Activated T-cell treated with anti-CD3 and anti-CD28 coated beads, Interleukin-2, amount 50 U/mL, for 24 hours (primary cell): ENCODE results near the gene CFAP61.
A peak's percentile ranks its signal among the peaks of the same experiment; 100 is the strongest.

Source experiments
- DNase-seq: peaks from one replicate; pipeline ENCODE4 v3.0.0-alpha.2; 2020
- H3K27ac Mint-ChIP-seq: 2 replicates; pipeline ENCODE4 v1.8.0; 2020; ENCODE audit warnings: mild to moderate bottlenecking, mixed read lengths
- H3K27me3 Mint-ChIP-seq: 2 replicates; pipeline ENCODE4 v1.8.0; 2020; ENCODE audit warnings: mixed read lengths
- H3K36me3 Mint-ChIP-seq: 2 replicates; pipeline ENCODE4 v1.8.0; 2020; ENCODE audit warnings: low read depth, mixed read lengths
- H3K4me1 Mint-ChIP-seq: 2 replicates; pipeline ENCODE4 v1.8.0; 2020; ENCODE audit warnings: low read depth, mixed read lengths
- H3K4me3 Mint-ChIP-seq: 2 replicates; pipeline ENCODE4 v1.8.0; 2020; ENCODE audit warnings: mild to moderate bottlenecking, moderate library complexity, mixed read lengths
- H3K9me3 Mint-ChIP-seq: 2 replicates; pipeline ENCODE4 v1.8.0; 2020; ENCODE audit warnings: mixed read lengths

The CFAP61 gene

DNA sequence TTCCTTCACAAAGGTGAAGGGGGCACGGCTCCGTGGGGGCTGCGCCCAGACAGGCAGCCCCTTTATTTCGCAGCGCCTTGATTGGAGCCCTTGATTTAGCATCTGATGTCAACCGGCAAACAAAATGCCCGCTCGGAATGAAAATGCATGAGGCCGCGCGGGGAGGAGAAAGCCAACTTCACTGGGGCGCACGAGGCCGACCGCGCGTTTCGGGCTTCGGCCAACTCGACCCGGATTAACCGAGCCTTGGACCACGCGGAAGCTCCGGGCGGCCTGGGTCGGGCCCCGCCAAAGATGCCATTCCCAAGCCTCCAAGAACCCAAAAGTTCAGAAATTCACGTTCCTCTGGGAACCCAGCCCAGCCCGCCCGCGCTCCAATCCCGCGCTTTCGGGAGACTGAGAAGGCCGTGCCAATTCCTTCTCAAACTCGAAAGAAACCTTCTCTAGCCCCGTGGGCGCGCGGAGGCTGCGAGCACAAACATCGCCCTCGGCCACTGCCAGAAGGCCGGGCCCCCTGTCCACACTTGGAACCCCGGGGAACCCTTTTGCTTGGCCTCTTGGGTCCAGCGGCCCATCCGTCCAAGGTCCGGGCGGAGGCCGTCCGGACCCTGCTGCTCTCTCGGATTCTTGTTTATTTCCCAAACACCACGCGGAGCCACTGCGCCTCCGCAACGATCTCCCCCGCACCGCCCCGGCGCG lies 314.7 kb downstream of the CFAP61 start:
- H3K27ac Mint-ChIP-seq: no peak overlapping the region
- DNase-seq: peak; percentile 39
- H3K9me3 Mint-ChIP-seq: no peaks in the 10 kb centered on the region
- H3K4me3 Mint-ChIP-seq: peak overlapping the region; percentile 77
- H3K27me3 Mint-ChIP-seq: peaks cover 75% of the 10 kb centered on the region
- H3K4me1 Mint-ChIP-seq: peaks cover 45% of the 10 kb centered on the region
- peaks cover 12% of the 10 kb centered on the region for H3K36me3 Mint-ChIP-seq

DNA sequence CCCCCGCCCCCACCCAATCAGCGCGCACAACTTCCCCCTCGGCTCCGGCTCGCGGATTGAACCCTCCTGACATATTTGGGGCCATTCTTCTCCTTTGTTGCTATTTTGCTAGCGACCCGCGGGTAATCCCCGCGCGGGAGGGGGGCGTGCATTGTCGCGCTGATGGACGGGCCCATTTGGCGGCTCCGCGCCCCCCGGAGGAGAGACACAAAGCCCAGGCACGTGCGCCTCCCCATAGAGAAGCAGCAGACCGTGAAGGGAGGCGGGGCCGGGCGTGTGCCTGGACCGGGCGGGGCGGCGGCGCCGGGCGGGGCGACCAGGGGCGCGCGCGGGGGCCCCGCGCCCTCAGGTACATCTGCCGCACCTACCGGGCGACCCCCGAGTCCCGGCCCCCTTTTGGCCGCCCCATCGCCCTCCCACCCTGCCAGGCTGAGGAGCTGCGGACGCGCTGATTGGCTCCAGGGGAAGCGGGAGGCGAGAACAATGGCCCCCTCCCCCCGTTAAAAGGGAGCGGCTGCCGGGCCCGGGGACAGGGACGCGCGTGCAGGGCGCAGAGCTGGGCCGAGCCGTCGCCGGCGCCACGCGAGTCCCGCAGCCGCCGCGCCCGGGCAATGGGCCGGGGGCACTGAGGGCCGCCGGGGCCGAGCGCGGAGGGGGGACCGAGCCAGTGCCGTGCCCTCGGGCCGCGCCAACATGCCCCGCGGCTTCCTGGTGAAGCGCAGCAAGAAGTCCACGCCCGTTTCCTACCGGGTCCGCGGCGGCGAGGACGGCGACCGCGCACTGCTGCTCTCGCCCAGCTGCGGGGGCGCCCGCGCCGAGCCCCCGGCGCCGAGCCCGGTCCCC lies 315.5 kb downstream of the CFAP61 start, which contains the start of gene INSM1:
TSS of gene INSM1 (plus strand) at position 530 of the 843 bp plus-strand sequence. CDS start at position 694, 164 bp downstream.
- Mint-ChIP-seq H3K27ac (peak within 1 kb of the TSS; percentile 84), H3K4me1 (peaks cover 45% of the 10 kb centered on the region), H3K36me3 (peaks cover 12% of the 10 kb centered on the region), H3K9me3 (no peaks in the 10 kb centered on the region), H3K27me3 (peaks cover 75% of the 10 kb centered on the region), H3K4me3 (peak within 1 kb of the TSS; percentile 77)
- DNase-seq: peak; percentile 53

DNA sequence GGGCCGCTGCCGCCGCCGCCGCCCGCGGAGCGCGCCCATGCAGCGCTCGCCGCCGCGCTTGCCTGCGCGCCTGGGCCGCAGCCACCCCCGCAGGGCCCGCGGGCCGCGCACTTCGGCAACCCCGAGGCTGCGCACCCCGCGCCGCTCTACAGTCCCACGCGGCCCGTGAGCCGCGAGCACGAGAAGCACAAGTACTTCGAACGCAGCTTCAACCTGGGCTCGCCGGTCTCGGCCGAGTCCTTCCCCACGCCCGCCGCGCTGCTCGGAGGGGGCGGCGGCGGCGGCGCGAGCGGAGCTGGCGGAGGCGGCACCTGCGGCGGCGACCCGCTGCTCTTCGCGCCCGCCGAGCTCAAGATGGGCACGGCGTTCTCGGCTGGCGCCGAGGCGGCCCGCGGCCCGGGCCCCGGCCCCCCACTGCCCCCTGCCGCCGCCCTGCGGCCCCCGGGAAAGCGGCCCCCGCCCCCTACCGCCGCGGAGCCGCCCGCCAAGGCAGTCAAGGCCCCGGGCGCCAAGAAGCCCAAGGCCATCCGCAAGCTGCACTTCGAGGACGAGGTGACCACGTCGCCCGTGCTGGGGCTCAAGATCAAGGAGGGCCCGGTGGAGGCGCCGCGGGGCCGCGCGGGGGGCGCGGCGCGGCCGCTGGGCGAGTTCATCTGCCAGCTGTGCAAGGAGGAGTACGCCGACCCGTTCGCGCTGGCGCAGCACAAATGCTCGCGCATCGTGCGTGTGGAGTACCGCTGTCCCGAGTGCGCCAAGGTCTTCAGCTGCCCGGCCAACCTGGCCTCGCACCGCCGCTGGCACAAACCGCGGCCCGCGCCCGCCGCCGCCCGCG lies 316.3 kb downstream of the CFAP61 start:
- peaks cover 12% of the 10 kb centered on the region for H3K36me3 Mint-ChIP-seq
- H3K27ac Mint-ChIP-seq: no peak overlapping the region
- peaks cover 39% of the 10 kb centered on the region for H3K4me1 Mint-ChIP-seq
- peak; percentile 55 for DNase-seq
- no peaks in the 10 kb centered on the region for H3K9me3 Mint-ChIP-seq
- H3K4me3 Mint-ChIP-seq: peak overlapping the region; percentile 38
- H3K27me3 Mint-ChIP-seq: peaks cover 75% of the 10 kb centered on the region

DNA sequence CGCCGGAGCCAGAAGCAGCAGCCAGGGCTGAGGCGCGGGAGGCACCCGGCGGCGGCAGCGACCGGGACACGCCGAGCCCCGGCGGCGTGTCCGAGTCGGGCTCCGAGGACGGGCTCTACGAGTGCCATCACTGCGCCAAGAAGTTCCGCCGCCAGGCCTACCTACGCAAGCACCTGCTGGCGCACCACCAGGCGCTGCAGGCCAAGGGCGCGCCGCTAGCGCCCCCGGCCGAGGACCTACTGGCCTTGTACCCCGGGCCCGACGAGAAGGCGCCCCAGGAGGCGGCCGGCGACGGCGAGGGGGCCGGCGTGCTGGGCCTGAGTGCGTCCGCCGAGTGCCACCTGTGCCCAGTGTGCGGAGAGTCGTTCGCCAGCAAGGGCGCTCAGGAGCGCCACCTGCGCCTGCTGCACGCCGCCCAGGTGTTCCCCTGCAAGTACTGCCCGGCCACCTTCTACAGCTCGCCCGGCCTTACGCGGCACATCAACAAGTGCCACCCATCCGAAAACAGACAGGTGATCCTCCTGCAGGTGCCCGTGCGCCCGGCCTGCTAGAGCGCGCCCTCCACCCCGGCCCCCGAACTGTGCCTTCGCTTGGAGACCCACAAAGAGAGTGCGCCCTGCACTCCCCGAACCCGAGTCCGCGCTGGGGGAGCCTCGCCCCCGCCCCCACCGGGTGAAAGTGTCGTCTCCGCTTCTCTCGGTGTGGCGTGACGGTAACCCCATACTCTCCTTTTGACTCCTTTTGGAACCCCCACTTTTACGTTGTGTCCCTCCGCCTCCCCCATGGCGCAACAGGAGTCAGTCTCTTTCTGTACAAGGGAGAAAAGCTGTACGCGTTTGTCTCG lies 317.1 kb downstream of the CFAP61 start:
- Mint-ChIP-seq H3K9me3 (no peaks in the 10 kb centered on the region), H3K4me3 (peak overlapping the region; percentile 79), H3K4me1 (peaks cover 33% of the 10 kb centered on the region), H3K27ac (peak overlapping the region; percentile 80), H3K27me3 (peaks cover 77% of the 10 kb centered on the region), H3K36me3 (peaks cover 12% of the 10 kb centered on the region)
- DNase-seq: peak; percentile 59

DNA sequence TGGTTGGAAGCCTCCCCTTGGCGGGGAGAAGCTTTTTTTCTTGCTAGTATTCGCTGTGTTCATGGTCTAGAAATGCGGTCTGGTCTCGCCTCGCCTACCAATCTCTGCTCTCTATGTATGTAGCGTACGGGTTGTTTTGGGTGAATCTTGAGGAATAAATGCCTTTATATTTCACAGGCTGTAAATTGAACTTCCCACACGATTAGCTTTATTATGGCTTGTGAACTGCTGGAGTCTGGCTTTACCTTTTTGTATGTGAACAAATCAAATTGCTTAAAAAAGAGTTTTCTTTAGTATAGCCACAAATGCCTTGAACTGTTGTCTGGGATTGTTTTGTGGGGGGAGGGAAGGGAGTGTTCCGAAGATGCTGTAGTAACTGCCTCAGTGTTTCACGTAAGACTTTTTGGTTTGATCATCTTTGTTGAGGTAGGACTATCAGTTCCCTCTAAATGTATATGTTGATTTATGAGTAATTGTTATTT lies 317.8 kb downstream of the CFAP61 start:
- Mint-ChIP-seq H3K9me3 (no peaks in the 10 kb centered on the region), H3K36me3 (peaks cover 12% of the 10 kb centered on the region), H3K4me1 (peaks cover 31% of the 10 kb centered on the region), H3K27ac (peak overlapping the region; percentile 80), H3K27me3 (peaks cover 75% of the 10 kb centered on the region), H3K4me3 (peak overlapping the region; percentile 79)
- no peak for DNase-seq

DNA sequence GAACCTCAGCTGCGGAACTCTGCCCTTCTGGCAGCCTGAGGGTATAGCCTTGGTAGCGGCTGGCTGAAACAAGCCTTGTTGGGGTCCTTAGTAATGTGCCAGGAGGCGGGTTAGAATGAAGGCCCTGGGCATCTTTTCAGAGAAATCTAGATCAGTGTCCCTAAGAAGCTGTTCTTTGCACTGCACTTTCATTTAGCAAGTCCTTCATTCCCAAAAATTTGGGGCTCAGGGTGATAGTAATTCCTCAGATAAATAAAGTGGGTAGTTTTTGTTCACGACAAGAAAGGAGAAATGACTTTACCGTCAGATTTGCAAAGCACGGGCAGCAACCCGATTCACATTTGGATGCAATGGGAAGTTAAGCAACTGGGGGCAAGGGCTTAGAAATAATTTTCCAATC lies 318.8 kb downstream of the CFAP61 start:
- peak overlapping the region; percentile 68 for H3K4me3 Mint-ChIP-seq
- peaks cover 23% of the 10 kb centered on the region for H3K4me1 Mint-ChIP-seq
- H3K27me3 Mint-ChIP-seq: peaks cover 76% of the 10 kb centered on the region
- no peak overlapping the region for H3K27ac Mint-ChIP-seq
- no peaks in the 10 kb centered on the region for H3K9me3 Mint-ChIP-seq
- DNase-seq: no peak
- peaks cover 12% of the 10 kb centered on the region for H3K36me3 Mint-ChIP-seq

DNA sequence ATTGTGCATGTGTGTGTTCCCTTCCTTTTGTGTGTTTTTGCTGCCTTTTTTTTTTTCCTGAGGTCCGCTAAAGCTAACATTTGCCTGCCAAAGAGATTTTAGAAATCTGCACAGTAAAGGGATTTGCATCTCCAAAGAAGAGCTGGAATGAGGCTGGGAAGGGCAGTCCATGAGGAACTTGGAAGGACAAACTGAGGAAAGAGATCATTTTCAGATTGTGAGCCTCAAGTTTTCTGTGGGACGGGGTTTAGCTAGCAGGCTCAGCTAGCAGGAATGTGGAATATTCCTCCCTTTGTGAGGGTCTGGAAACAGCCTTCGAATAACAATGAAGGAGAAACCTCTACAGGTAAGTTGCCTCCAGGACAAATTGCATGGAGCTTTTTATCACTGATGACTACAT lies 319.3 kb downstream of the CFAP61 start:
- Mint-ChIP-seq H3K27ac (no peak overlapping the region), H3K27me3 (peaks cover 72% of the 10 kb centered on the region), H3K36me3 (peaks cover 12% of the 10 kb centered on the region), H3K4me1 (peaks cover 20% of the 10 kb centered on the region), H3K9me3 (no peaks in the 10 kb centered on the region), H3K4me3 (peak overlapping the region; percentile 68)
- DNase-seq: no peak

DNA sequence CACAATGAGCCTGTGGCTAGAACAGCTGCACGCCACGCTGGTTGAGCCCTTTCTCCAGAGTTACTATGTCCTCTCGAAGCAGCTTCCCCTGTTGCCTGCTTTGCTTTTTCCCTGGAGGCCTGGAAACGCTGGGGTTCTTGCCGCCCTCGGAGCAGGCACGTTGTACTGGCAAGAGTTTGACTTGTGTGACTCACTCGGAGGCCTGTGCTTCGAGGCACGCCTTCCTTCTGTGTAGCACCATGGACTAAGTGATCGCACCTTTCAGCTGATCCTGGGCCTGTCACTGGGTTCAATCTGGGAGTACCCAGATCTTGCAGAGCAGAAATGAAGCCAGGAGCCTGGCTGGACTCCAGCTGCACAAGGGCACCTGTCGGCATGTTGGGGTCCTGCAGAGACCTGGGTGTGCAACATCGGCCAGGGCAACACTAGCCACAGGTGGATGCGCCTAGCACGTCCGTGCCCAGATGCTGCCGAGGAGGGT lies 320.8 kb downstream of the CFAP61 start:
- Mint-ChIP-seq H3K27ac (no peak overlapping the region), H3K27me3 (peaks cover 66% of the 10 kb centered on the region), H3K4me3 (no peak overlapping the region), H3K9me3 (no peaks in the 10 kb centered on the region), H3K36me3 (peaks cover 12% of the 10 kb centered on the region), H3K4me1 (peaks cover 13% of the 10 kb centered on the region)
- no peak for DNase-seq

DNA sequence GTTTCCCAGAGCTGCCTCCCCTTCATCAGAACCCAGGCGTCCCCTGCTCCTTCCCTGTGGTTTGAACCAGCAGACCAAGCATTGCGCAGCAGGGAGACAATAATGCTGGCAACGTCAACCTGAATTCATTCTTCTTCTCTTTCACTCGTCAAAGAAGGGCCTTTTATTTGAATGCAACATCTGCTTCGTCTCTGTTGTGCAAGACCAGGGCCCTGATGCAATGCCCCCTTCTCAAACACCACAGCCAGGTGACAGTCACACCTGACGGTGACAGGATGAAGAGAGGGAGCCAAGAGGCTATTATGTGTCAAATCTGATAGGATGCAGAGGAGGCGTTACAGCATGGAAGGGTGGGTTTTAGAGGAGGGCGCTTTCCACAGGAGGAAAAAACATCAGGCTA lies 323.5 kb downstream of the CFAP61 start:
- Mint-ChIP-seq H3K4me3 (no peak overlapping the region), H3K36me3 (peaks cover 7% of the 10 kb centered on the region), H3K9me3 (peaks cover 4% of the 10 kb centered on the region), H3K27ac (no peak overlapping the region), H3K4me1 (peaks cover 7% of the 10 kb centered on the region), H3K27me3 (peaks cover 73% of the 10 kb centered on the region)
- no peak for DNase-seq

DNA sequence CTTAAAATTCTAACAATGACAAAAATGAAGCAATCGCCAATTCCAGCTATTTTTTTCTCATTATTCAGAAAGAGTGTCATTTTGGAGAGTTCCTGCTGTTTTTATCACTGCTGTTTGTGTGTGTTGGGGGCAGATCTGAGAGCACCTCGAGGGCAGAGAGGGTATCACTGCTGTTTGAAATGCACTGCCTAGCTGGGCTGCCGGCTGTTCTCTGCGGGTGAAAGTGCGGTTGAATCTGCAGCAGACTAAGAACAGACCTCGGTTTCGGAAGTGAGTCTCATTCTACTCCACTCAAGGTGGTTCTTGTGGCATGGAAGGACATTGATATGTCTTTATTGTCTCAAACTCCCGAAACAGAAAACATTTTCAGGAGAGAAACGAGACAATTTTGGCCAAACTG lies 333.9 kb downstream of the CFAP61 start:
- H3K4me1 Mint-ChIP-seq: no peaks in the 10 kb centered on the region
- DNase-seq: no peak
- H3K36me3 Mint-ChIP-seq: peaks cover 3% of the 10 kb centered on the region
- no peaks in the 10 kb centered on the region for H3K9me3 Mint-ChIP-seq
- peaks cover 15% of the 10 kb centered on the region for H3K27me3 Mint-ChIP-seq
- H3K4me3 Mint-ChIP-seq: no peak overlapping the region
- H3K27ac Mint-ChIP-seq: no peak overlapping the region

DNA sequence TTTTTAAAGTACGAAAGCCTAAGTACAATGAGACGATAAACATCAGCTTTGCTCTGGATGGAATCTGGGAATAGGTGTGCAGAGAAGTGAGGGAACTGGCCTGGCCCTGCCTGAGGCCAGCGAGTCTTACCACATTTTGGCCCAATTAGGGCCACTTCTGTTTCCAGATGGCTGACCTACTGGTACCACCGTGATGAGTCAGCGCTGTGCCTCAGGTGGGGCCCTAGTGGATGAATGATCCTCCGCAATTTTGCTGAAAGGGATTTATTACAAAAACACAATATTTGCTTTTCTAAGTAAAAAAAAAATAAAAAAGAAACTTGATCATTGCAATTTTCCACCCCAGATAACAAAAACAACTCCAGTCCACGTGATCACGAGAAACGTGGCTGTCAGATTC lies 338.1 kb downstream of the CFAP61 start:
- Mint-ChIP-seq H3K27me3 (no peaks in the 10 kb centered on the region), H3K9me3 (no peaks in the 10 kb centered on the region), H3K27ac (no peak overlapping the region), H3K4me3 (no peak overlapping the region), H3K4me1 (no peaks in the 10 kb centered on the region), H3K36me3 (peaks cover 40% of the 10 kb centered on the region)
- DNase-seq: no peak

DNA sequence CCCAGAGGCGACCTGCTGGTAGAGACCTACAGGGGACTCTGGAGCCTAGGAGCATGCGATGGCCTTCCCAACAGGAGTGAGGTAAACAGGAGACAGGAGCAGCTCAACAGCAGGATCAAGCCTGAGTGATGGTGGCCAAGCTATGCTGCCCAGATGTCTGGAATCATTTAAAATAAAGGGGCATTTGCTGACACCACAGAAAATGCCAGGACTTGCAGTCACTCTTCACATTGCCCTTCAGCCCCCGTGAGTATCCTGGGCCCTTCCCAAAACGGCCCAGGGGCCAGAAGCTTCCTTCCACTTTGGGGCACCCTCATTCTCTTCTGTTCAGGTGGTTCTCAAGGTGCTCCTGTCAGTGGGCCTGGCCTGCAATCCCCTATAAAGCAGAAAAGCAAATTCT lies 338.8 kb downstream of the CFAP61 start:
- no peak overlapping the region for H3K4me3 Mint-ChIP-seq
- peaks cover 46% of the 10 kb centered on the region for H3K36me3 Mint-ChIP-seq
- H3K27me3 Mint-ChIP-seq: no peaks in the 10 kb centered on the region
- peak overlapping the region; percentile 39 for H3K27ac Mint-ChIP-seq
- DNase-seq: no peak
- H3K4me1 Mint-ChIP-seq: no peaks in the 10 kb centered on the region
- H3K9me3 Mint-ChIP-seq: no peaks in the 10 kb centered on the region

DNA sequence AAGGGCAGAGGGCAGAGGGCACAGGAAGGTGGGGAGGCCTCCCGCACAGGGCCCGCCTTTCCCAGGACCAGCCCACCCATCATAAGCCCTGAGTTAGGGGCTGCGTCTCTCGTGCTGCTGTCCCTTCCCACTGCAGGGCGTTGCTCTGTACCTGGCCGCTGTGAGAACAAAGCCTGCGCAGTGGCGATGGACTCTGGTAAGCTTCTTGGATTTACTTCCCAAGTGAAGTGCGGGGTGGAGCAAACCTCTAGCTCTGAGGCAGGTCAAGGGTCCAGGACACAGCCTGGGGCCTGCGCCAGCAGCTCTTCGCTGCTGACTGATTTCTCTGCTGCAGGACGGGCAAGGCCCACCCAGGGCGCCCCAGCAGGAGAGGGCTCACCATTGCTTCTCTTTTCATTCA lies 339.4 kb downstream of the CFAP61 start:
- Mint-ChIP-seq H3K9me3 (no peaks in the 10 kb centered on the region), H3K27ac (no peak overlapping the region), H3K27me3 (no peaks in the 10 kb centered on the region), H3K36me3 (peaks cover 53% of the 10 kb centered on the region), H3K4me1 (no peaks in the 10 kb centered on the region), H3K4me3 (no peak overlapping the region)
- DNase-seq: no peak
